Lung (tissue), 12 donors: ENCODE results near the gene DYRK1A. TPM values are rescaled to one million over a fixed set of nuclear protein-coding genes. Genes with fewer than 3 reads are reported as not detected.
A peak's percentile ranks its signal among the peaks of the same experiment; 100 is the strongest.

Experiments used
- ATAC-seq: fragments of 200-7000 bp; cut with Tn5 transposase; one replicate; pipeline ENCODE4 v1.9.1; 2020; ENCODE audit warnings: moderate number of reproducible peaks; ENCODE audit not compliant: insufficient read depth, low FRiP score
- DNase-seq, 3 donors: peaks; one replicate each; pipeline ENCODE4 v3.0.0-alpha.2; 2013 to 2017
- H3K27ac ChIP-seq, 2 donors: one replicate each; pipeline ENCODE4 v1.5.1; 2013; ENCODE audit warnings: mild to moderate bottlenecking in 2 of 2, moderate library complexity in 2 of 2, control low read depth in 1 of 2, inconsistent platforms in 1 of 2, low read depth in 1 of 2, low read length in 1 of 2
- H3K27me3 ChIP-seq, 3 donors: one replicate each; pipeline ENCODE4 v1.5.1; 2013; ENCODE audit warnings: low read length in 2 of 3; ENCODE audit not compliant: control insufficient read depth in 3 of 3, insufficient read depth in 3 of 3
- H3K36me3 ChIP-seq, 4 donors: one replicate each; pipeline ENCODE4 v1.5.1; 2013; ENCODE audit warnings: low read length in 4 of 4, mild to moderate bottlenecking in 1 of 4, moderate library complexity in 1 of 4; ENCODE audit not compliant: control insufficient read depth in 4 of 4, insufficient read depth in 4 of 4
- H3K4me1 ChIP-seq, 5 donors: one replicate each; pipeline ENCODE4 v1.5.1; 2013; ENCODE audit warnings: low read length in 5 of 5, mild to moderate bottlenecking in 2 of 5, moderate library complexity in 1 of 5; ENCODE audit not compliant: control insufficient read depth in 5 of 5, insufficient read depth in 5 of 5
- H3K4me3 ChIP-seq: one replicate; pipeline ENCODE4 v1.5.1; 2013; ENCODE audit warnings: mild to moderate bottlenecking, control low read depth, moderate library complexity
- H3K9ac ChIP-seq, 2 donors: one replicate each; pipeline ENCODE4 v1.5.1; 2013; ENCODE audit warnings: low read length in 2 of 2, control low read depth in 1 of 2; ENCODE audit not compliant: insufficient read depth in 1 of 2
- H3K9me3 ChIP-seq, 4 donors: one replicate each; pipeline ENCODE4 v1.5.1; 2013; ENCODE audit warnings: low read length in 3 of 4, mild to moderate bottlenecking in 1 of 4, moderate library complexity in 1 of 4; ENCODE audit not compliant: control insufficient read depth in 4 of 4, insufficient read depth in 3 of 4
- CTCF ChIP-seq: IDR thresholded peaks from 2 replicates; pipeline ENCODE4 v1.5.1; 2012; ENCODE audit warnings: mild to moderate bottlenecking; ENCODE audit errors: control extremely low read depth, extremely low read depth
- WGBS, 2 donors: extraction: QIAGEN DNeasy Blood & Tissue Kit; methylation state at CpG; one replicate each; pipeline ENCODE4 v1.1.7; 2013; 5-methylcytosine and 5-hydroxymethylcytosine counted together
- polyA plus RNA-seq, 2 donors: library from polyadenylated mRNA; stranded (reverse); fragments of 200-250 nt; gene quantifications; one replicate each; pipeline ENCODE4 v1.2.1, GENCODE V29; 2013
- total RNA-seq, 2 donors: library from RNA; depleted of rRNA in 1 of 2; stranded (reverse); fragments of >200 nt in 1 of 2; gene quantifications; one replicate each; pipeline ENCODE4 v1.2.1, GENCODE V29; 2014 to 2021
- donor health status: control.
- donor health status: control.
- donor health status: Bipolar disorder and iron deficiency.
- donor health status: healthy.
- donor health status: DM: yes; HTN: yes; CAD: no.

Gene DYRK1A
- total and polyA plus RNA-seq, 4 donors: 22.1 to 149 (median 43.3) TPM

- Histone ChIP-seq H3K9me3 (no peaks in the 10 kb centered on the region), H3K36me3 (peaks cover 0 to 4% (median 1%) of the 10 kb centered on the region in 4 donors), H3K27me3 (no peaks in the 10 kb centered on the region), H3K4me3 (no peak overlapping the region), H3K4me1 (peaks cover 4 to 43% (median 22%) of the 10 kb centered on the region in 5 donors), H3K27ac (no peak overlapping the region), H3K9ac (no peak overlapping the region)
- ATAC-seq: no peak
- no peak for DNase-seq
- WGBS, 2 donors: 97% methylated on average over 3 of the region's 3 CpGs
- TF ChIP-seq CTCF: no peak
Observed at GRCh38 chr21:37474342-37474741, 107.8 kb downstream of the DYRK1A start.

- no peak for TF ChIP-seq CTCF
- no peak for ATAC-seq
- H3K4me1 ChIP-seq: peaks cover 4 to 43% (median 22%) of the 10 kb centered on the region in 5 donors
- peak in 2 of 3 donors; percentile 36 to 55 for DNase-seq
- H3K36me3 ChIP-seq: peaks cover 0 to 4% (median 1%) of the 10 kb centered on the region in 4 donors
- H3K9ac ChIP-seq: no peak overlapping the region
- no peaks in the 10 kb centered on the region for H3K9me3 ChIP-seq
- H3K27me3 ChIP-seq: no peaks in the 10 kb centered on the region
- H3K4me3 ChIP-seq: no peak overlapping the region
- H3K27ac ChIP-seq: peak overlapping the region in 1 of 2 donors; percentile 49
Observed at GRCh38 chr21:37475186-37475868, 108.8 kb downstream of the DYRK1A start.

- H3K4me1 ChIP-seq: peaks cover 0 to 28% (median 13%) of the 10 kb centered on the region in 5 donors
- WGBS, 2 donors: 63 to 79% methylated on average over 1 of the region's 1 CpG
Observed at GRCh38 chr21:37478794-37479193, 112.2 kb downstream of the DYRK1A start.

More at GRCh38 chr21:37478794-37479193, 112.2 kb downstream of the DYRK1A start:
- TF ChIP-seq CTCF: no peak
- H3K27me3 ChIP-seq: no peaks in the 10 kb centered on the region
- H3K9me3 ChIP-seq: no peaks in the 10 kb centered on the region
- no peak overlapping the region for H3K9ac ChIP-seq
- H3K4me3 ChIP-seq: no peak overlapping the region
- peaks cover 7 to 16% (median 11%) of the 10 kb centered on the region in 4 donors for H3K36me3 ChIP-seq
- no peak for ATAC-seq
- peak overlapping the region in 1 of 2 donors; percentile 9 for H3K27ac ChIP-seq
- DNase-seq: peak in 1 of 3 donors; percentile 30
